T-cell (primary cell): Measurements from ENCODE around the gene CNTNAP2. TPM values are rescaled to one million over a fixed set of nuclear protein-coding genes. Genes with fewer than 3 reads are reported as not detected.
"Not testable (repeated sequence)": the region's sequence is repeated elsewhere in the genome, so short reads cannot be mapped to it uniquely, and the experiment has no call there.

Experiments used
- ATAC-seq, 4 experiments: fragments of 200-7000 bp in 3 of 4; fragments of 150-1000 bp in 1 of 4; cut with Tn5 transposase; replicated peaks in 1 of 4; 1 replicate in 3 of 4; 2 replicates in 1 of 4; pipeline ENCODE4 v1.10.0; 2021; ENCODE audit warnings: moderate library complexity in 3 of 4, mild to moderate bottlenecking in 2 of 4, moderate number of reproducible peaks in 1 of 4
- CTCF ChIA-PET, 2 donors: fragments of 300-600 bp; sonication (Branson Sonifier 250); formaldehyde crosslinking; loops; one replicate each; lab custom pipeline; 2022; ENCODE audit warnings: antibody characterized with exemption in 2 of 2; lab: Charles Lee
- POLR2A ChIA-PET, 2 donors: fragments of 300-600 bp; sonication (Branson Sonifier 250); formaldehyde crosslinking; loops; one replicate each; lab custom pipeline; 2022; ENCODE audit warnings: antibody characterized with exemption in 2 of 2; lab: Charles Lee
- DNase-seq, 35 experiments: peaks; one replicate each; pipeline versions ENCODE4 v3.0.0 to v3.0.0-alpha.2; 2013 to 2023
- H3K27ac ChIP-seq: one replicate; pipeline ENCODE4 v1.5.1; 2013; ENCODE audit warnings: low read length
- H3K27me3 ChIP-seq, 2 experiments: replicated peaks in 1 of 2; 1 replicate in 1 of 2; 2 replicates in 1 of 2; pipeline versions ENCODE4 v1.6.1 to v1.7.0; 2013; ENCODE audit warnings: low read length in 1 of 2, mixed read lengths in 1 of 2; ENCODE audit not compliant: control insufficient read depth in 2 of 2, insufficient read depth in 2 of 2; ENCODE audit errors: extremely low read depth in 1 of 2
- H3K36me3 ChIP-seq, 2 donors: 1 replicate in 1 of 2; 2 replicates in 1 of 2; pipeline versions ENCODE4 v1.6.1 to v1.7.0; 2013; ENCODE audit warnings: low read length in 1 of 2; ENCODE audit not compliant: control insufficient read depth in 2 of 2, insufficient read depth in 1 of 2; ENCODE audit errors: extremely low read depth in 1 of 2
- H3K4me1 ChIP-seq, 2 experiments: 1 replicate in 1 of 2; 2 replicates in 1 of 2; pipeline versions ENCODE4 v1.6.1 to v1.7.0; 2013; ENCODE audit warnings: low read length in 2 of 2, mixed read lengths in 1 of 2; ENCODE audit not compliant: insufficient read depth in 2 of 2, control insufficient read depth in 1 of 2; ENCODE audit errors: extremely low read depth in 1 of 2
- H3K4me3 ChIP-seq, 2 donors: 1 replicate in 1 of 2; 2 replicates in 1 of 2; pipeline versions ENCODE4 v1.5.1 to v1.7.0; 2013; ENCODE audit warnings: mild to moderate bottlenecking in 2 of 2, low read length in 1 of 2, moderate library complexity in 1 of 2; ENCODE audit not compliant: control insufficient read depth in 1 of 2; ENCODE audit errors: extremely low read depth in 1 of 2
- H3K9me3 ChIP-seq: 2 replicates; pipeline ENCODE4 v1.7.0; 2013
- H3K27ac Mint-ChIP-seq, 2 donors: one replicate each; pipeline ENCODE4 v1.8.0; 2020 to 2021; ENCODE audit warnings: mild to moderate bottlenecking in 2 of 2, mixed read lengths in 2 of 2
- H3K27me3 Mint-ChIP-seq, 2 donors: one replicate each; pipeline ENCODE4 v1.8.0; 2021 to 2022; ENCODE audit warnings: mixed read lengths in 2 of 2
- H3K36me3 Mint-ChIP-seq: one replicate; pipeline ENCODE4 v1.8.0; 2021; ENCODE audit warnings: mixed read lengths
- H3K4me1 Mint-ChIP-seq, 3 donors: one replicate each; pipeline ENCODE4 v1.8.0; 2020 to 2022; ENCODE audit warnings: mixed read lengths in 3 of 3, mild to moderate bottlenecking in 1 of 3
- H3K4me3 Mint-ChIP-seq, 3 donors: one replicate each; pipeline ENCODE4 v1.8.0; 2020 to 2022; ENCODE audit warnings: mild to moderate bottlenecking in 3 of 3, mixed read lengths in 3 of 3, moderate library complexity in 3 of 3
- H3K9me3 Mint-ChIP-seq, 3 donors: one replicate each; pipeline ENCODE4 v1.8.0; 2020 to 2022; ENCODE audit warnings: mixed read lengths in 3 of 3
- WGBS: methylation state at CpG from one replicate; pipeline ENCODE4 v1.1.5; 2013; ENCODE audit warnings: missing lambda C conversion rate; ENCODE audit not compliant: insufficient coverage; 5-methylcytosine and 5-hydroxymethylcytosine counted together
- total RNA-seq, 35 experiments: library from RNA in 6 of 35; stranded (reverse) in 6 of 35; fragments of 120-200 nt in 1 of 35; gene quantifications; one replicate each; pipeline versions ENCODE4 v1.2.1 to v1.2.4 and lab custom pipeline; 2013 to 2026

Gene CNTNAP2
- total RNA-seq, 5 donors from 2014 or later (not counting 1 experiment from before 2014, with no cell fraction given): 0.15 to 0.72 (median 0.21) TPM

- Histone ChIP-seq H3K4me1 (no peaks in the 10 kb centered on the region), H3K9me3 (no peaks in the 10 kb centered on the region), H3K36me3 (no peaks in the 10 kb centered on the region), H3K4me3 (no peak overlapping the region), H3K27me3 (peaks cover 0 to 11% of the 10 kb centered on the region in 2 experiments), H3K27ac (no peak overlapping the region)
- ATAC-seq (no peak), DNase-seq (no peak)
- H3K27ac Mint-ChIP-seq: no peak overlapping the region
- no peak overlapping the region for H3K4me3 Mint-ChIP-seq
- H3K27me3 Mint-ChIP-seq: peaks cover 16 to 22% of the 10 kb centered on the region in 2 donors
- ChIA-PET CTCF (no interaction called here), POLR2A (no interaction called here)
- WGBS: no CpG with 5 or more reads among the region's 1 CpG
- H3K9me3 Mint-ChIP-seq: peaks cover 0 to 22% (median 4%) of the 10 kb centered on the region in 3 donors
- no peaks in the 10 kb centered on the region for H3K4me1 Mint-ChIP-seq
- H3K36me3 Mint-ChIP-seq: no peaks in the 10 kb centered on the region
Measured at GRCh38 chr7:148327379-148327778, 2210.8 kb downstream of the CNTNAP2 start.

- H3K9me3 Mint-ChIP-seq: peaks cover 0 to 22% (median 0%) of the 10 kb centered on the region in 3 donors
- no peak for DNase-seq
- no peaks in the 10 kb centered on the region for H3K36me3 Mint-ChIP-seq
- no peaks in the 10 kb centered on the region for H3K36me3 ChIP-seq
- peaks cover 14 to 34% of the 10 kb centered on the region in 2 donors for H3K27me3 Mint-ChIP-seq
- no peak overlapping the region for H3K4me3 Mint-ChIP-seq
- CTCF ChIA-PET: no interaction called here
- H3K27me3 ChIP-seq: peaks cover 0 to 10% of the 10 kb centered on the region in 2 experiments
- ATAC-seq: no peak
- no peak overlapping the region for H3K27ac Mint-ChIP-seq
- WGBS: 83% methylated on average over 1 of the region's 5 CpGs
- H3K27ac ChIP-seq: no peak overlapping the region
- no peak overlapping the region for H3K4me3 ChIP-seq
- no peaks in the 10 kb centered on the region for H3K9me3 ChIP-seq
- no peaks in the 10 kb centered on the region for H3K4me1 ChIP-seq
- POLR2A ChIA-PET: interaction anchor here in 1 of 2 donors (0.6 kb wide), 1 partner anchor 175 kb away, joined by 4 read pairs; no protein-coding TSS in a partner anchor
- H3K4me1 Mint-ChIP-seq: no peaks in the 10 kb centered on the region
Measured at GRCh38 chr7:148328906-148329305, 2212.3 kb downstream of the CNTNAP2 start.

- no peaks in the 10 kb centered on the region for H3K36me3 ChIP-seq
Measured at GRCh38 chr7:148330124-148330818, 2213.7 kb downstream of the CNTNAP2 start.

GRCh38 chr7:148330822-148331221 lies 2214.2 kb downstream of the CNTNAP2 start:
- POLR2A ChIA-PET: no interaction called here
- Histone ChIP-seq H3K4me1 (no peaks in the 10 kb centered on the region), H3K27ac (no peak overlapping the region), H3K9me3 (no peaks in the 10 kb centered on the region), H3K36me3 (no peaks in the 10 kb centered on the region), H3K4me3 (no peak overlapping the region), H3K27me3 (peaks cover 0 to 17% of the 10 kb centered on the region in 2 experiments)
- Mint-ChIP-seq H3K4me1 (no peaks in the 10 kb centered on the region), H3K9me3 (peaks cover 0 to 22% (median 0%) of the 10 kb centered on the region in 3 donors), H3K27ac (no peak overlapping the region), H3K27me3 (peaks cover 20 to 44% of the 10 kb centered on the region in 2 donors), H3K4me3 (no peak overlapping the region), H3K36me3 (no peaks in the 10 kb centered on the region)
- ATAC-seq (no peak), DNase-seq (no peak)
- CTCF ChIA-PET: no interaction called here
- WGBS: 90% methylated on average over 9 of the region's 9 CpGs

More at GRCh38 chr7:148330124-148330818, 2213.7 kb downstream of the CNTNAP2 start:
- WGBS: 93% methylated on average over 15 of the region's 15 CpGs
- Histone ChIP-seq H3K4me1 (no peaks in the 10 kb centered on the region), H3K4me3 (no peak overlapping the region), H3K27ac (no peak overlapping the region), H3K27me3 (peaks cover 0 to 19% of the 10 kb centered on the region in 2 experiments), H3K9me3 (no peaks in the 10 kb centered on the region)
- no peak overlapping the region for H3K27ac Mint-ChIP-seq
- no peaks in the 10 kb centered on the region for H3K4me1 Mint-ChIP-seq
- peaks cover 17 to 41% of the 10 kb centered on the region in 2 donors for H3K27me3 Mint-ChIP-seq
- POLR2A ChIA-PET: no interaction called here
- no peak for DNase-seq
- peaks cover 0 to 22% (median 0%) of the 10 kb centered on the region in 3 donors for H3K9me3 Mint-ChIP-seq
- CTCF ChIA-PET: no interaction called here
- no peaks in the 10 kb centered on the region for H3K36me3 Mint-ChIP-seq
- H3K4me3 Mint-ChIP-seq: no peak overlapping the region
- no peak for ATAC-seq

GRCh38 chr7:148331456-148331855 lies 2214.9 kb downstream of the CNTNAP2 start:
- H3K27ac Mint-ChIP-seq, H3K36me3 Mint-ChIP-seq, H3K4me3 ChIP-seq, ATAC-seq, H3K4me3 Mint-ChIP-seq, H3K4me1 Mint-ChIP-seq, H3K27ac ChIP-seq, H3K36me3 ChIP-seq, H3K4me1 ChIP-seq, POLR2A ChIA-PET, H3K9me3 ChIP-seq: not testable (repeated sequence)
- DNase-seq: peak in 1 of 35 experiments; percentile 10
- CTCF ChIA-PET: interaction anchor here in 1 of 2 donors (0.7 kb wide), 2 partner anchors 9 to 10 kb away, joined by 4 to 7 read pairs; no protein-coding TSS in a partner anchor
- H3K27me3 ChIP-seq: peaks cover 0 to 17% of the 10 kb centered on the region in 2 experiments
- H3K27me3 Mint-ChIP-seq: peaks cover 22 to 42% of the 10 kb centered on the region in 2 donors
- 83% methylated on average over 8 of the region's 11 CpGs for WGBS
- peaks cover 0 to 22% (median 0%) of the 10 kb centered on the region in 3 donors for H3K9me3 Mint-ChIP-seq

GRCh38 chr7:148332191-148333186 lies 2215.9 kb downstream of the CNTNAP2 start:
- DNase-seq (no peak), ATAC-seq (no peak)
- peaks cover 0 to 22% (median 0%) of the 10 kb centered on the region in 3 donors for H3K9me3 Mint-ChIP-seq
- no peaks in the 10 kb centered on the region for H3K36me3 ChIP-seq
- H3K4me3 ChIP-seq: no peak overlapping the region
- ChIA-PET CTCF (interaction anchor here in 1 of 2 donors (0.6 to 0.7 kb wide), 3 partner anchors 9 to 14 kb away, joined by 3 to 7 read pairs (median 4); no protein-coding TSS in a partner anchor), POLR2A (no interaction called here)
- peaks cover 27 to 45% of the 10 kb centered on the region in 2 donors for H3K27me3 Mint-ChIP-seq
- no CpG with 5 or more reads among the region's 8 CpGs for WGBS
- H3K4me3 Mint-ChIP-seq: no peak overlapping the region
- H3K4me1 Mint-ChIP-seq: no peaks in the 10 kb centered on the region
- no peaks in the 10 kb centered on the region for H3K4me1 ChIP-seq
- no peak overlapping the region for H3K27ac ChIP-seq
- no peaks in the 10 kb centered on the region for H3K36me3 Mint-ChIP-seq
- no peaks in the 10 kb centered on the region for H3K9me3 ChIP-seq
- no peak overlapping the region for H3K27ac Mint-ChIP-seq
- H3K27me3 ChIP-seq: peaks cover 3 to 16% of the 10 kb centered on the region in 2 experiments
